Thyroid gland (tissue), 4 donors: ENCODE measurements around the gene AKAP6. TPM values are rescaled to one million over a fixed set of nuclear protein-coding genes. Genes with fewer than 3 reads are reported as not detected.
"Not testable (repeated sequence)": the region's sequence is repeated elsewhere in the genome, so short reads cannot be mapped to it uniquely, and the experiment has no call there.

Experiments
- DNase-seq, 2 donors: peaks; one replicate each; pipeline ENCODE4 v3.0.0-alpha.2; 2019
- H3K27ac ChIP-seq, 3 donors: fragments of 200-600 bp; sonication (generic); 1 replicate in 2 of 3; 2 replicates in 1 of 3; pipeline ENCODE4 v1.5.1; 2016 to 2019; ENCODE audit warnings: mild to moderate bottlenecking in 1 of 3, moderate library complexity in 1 of 3
- H3K27me3 ChIP-seq: fragments of 200-600 bp; sonication (generic); one replicate; pipeline ENCODE4 v1.5.1; 2019
- H3K36me3 ChIP-seq, 2 donors: fragments of 200-600 bp; sonication (generic); one replicate each; pipeline ENCODE4 v1.5.1; 2016 to 2019
- H3K4me1 ChIP-seq, 2 donors: fragments of 200-600 bp; sonication (generic); one replicate each; pipeline ENCODE4 v1.5.1; 2017 to 2019
- H3K4me3 ChIP-seq, 3 donors: fragments of 200-600 bp; sonication (generic); replicated peaks in 1 of 3; 1 replicate in 2 of 3; 2 replicates in 1 of 3; pipeline ENCODE4 v1.5.1; 2016; ENCODE audit warnings: mild to moderate bottlenecking in 1 of 3
- H3K9me3 ChIP-seq: fragments of 200-600 bp; sonication (generic); one replicate; pipeline ENCODE4 v1.5.1; 2017
- POLR2A ChIP-seq, 2 donors: fragments of 450-650 bp; IDR thresholded peaks; one replicate each; pipeline ENCODE4 v1.6.1; 2017; ENCODE audit warnings: antibody characterized with exemption in 2 of 2, mild to moderate bottlenecking in 2 of 2, moderate library complexity in 1 of 2
- WGBS, 2 donors: methylation state at CpG; one replicate each; pipeline ENCODE4 v1.1.5; 2017; 5-methylcytosine and 5-hydroxymethylcytosine counted together
- intact Hi-C: fragments of 100-400 bp; cut with DNase I; formaldehyde crosslinking; loops from one replicate; pipeline ENCODE4 v1.15.1; 2023
- total RNA-seq, 4 donors: library from RNA; depleted of rRNA; stranded (reverse); fragments of >200 nt; gene quantifications; one replicate each; pipeline ENCODE4 v1.2.3, GENCODE V29; 2016
- TF ChIP-seq, protein P1 (sequence below), 6 experiments: fragments of 200-600 bp in 3 of 6; fragments of 450-650 bp in 3 of 6; sonication (generic) in 3 of 6; IDR thresholded peaks; one replicate each; pipeline ENCODE4 v1.5.1; 2016 to 2019; ENCODE audit warnings: antibody characterized with exemption in 6 of 6, mild to moderate bottlenecking in 2 of 6, inconsistent platforms in 1 of 6, moderate library complexity in 1 of 6

AKAP6 gene
- total RNA-seq, 4 donors from 2014 or later: 13.0 to 34.5 (median 22.7) TPM

DNA sequence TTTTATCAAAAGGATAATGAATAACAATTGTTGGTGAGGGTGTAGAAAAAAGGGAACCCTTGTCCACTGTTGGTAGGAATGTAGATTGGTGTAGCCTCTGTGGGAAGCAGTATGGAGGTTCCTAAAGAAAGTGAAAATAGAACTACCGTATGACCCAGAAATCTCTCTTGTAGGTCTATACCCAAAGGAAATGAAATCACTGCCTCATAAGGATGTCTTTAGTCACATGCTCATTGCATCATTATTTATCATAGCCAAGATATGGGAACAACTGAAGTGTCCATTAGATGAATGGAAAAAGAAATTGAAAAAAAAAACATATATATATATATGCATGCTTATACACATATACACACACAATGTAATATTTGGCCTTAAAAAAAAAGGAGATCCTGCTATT, 450.7 kb downstream of the AKAP6 start:
- intact Hi-C loops: no loop called here
- TF ChIP-seq POLR2A (IDR thresholded peaks at IDR 0.05): no peak
- TF ChIP-seq, protein P1, sequence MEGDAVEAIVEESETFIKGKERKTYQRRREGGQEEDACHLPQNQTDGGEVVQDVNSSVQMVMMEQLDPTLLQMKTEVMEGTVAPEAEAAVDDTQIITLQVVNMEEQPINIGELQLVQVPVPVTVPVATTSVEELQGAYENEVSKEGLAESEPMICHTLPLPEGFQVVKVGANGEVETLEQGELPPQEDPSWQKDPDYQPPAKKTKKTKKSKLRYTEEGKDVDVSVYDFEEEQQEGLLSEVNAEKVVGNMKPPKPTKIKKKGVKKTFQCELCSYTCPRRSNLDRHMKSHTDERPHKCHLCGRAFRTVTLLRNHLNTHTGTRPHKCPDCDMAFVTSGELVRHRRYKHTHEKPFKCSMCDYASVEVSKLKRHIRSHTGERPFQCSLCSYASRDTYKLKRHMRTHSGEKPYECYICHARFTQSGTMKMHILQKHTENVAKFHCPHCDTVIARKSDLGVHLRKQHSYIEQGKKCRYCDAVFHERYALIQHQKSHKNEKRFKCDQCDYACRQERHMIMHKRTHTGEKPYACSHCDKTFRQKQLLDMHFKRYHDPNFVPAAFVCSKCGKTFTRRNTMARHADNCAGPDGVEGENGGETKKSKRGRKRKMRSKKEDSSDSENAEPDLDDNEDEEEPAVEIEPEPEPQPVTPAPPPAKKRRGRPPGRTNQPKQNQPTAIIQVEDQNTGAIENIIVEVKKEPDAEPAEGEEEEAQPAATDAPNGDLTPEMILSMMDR (IDR thresholded peaks at IDR 0.05): no peak
- no peak for DNase-seq
- Histone ChIP-seq H3K4me1 (no peaks in the 10 kb centered on the region), H3K4me3 (no peak overlapping the region), H3K9me3 (no peaks in the 10 kb centered on the region), H3K27ac (no peak overlapping the region), H3K27me3 (no peaks in the 10 kb centered on the region), H3K36me3 (no peaks in the 10 kb centered on the region)
- 76 to 88% methylated on average over 1 of the region's 1 CpG for WGBS, 2 donors

DNA sequence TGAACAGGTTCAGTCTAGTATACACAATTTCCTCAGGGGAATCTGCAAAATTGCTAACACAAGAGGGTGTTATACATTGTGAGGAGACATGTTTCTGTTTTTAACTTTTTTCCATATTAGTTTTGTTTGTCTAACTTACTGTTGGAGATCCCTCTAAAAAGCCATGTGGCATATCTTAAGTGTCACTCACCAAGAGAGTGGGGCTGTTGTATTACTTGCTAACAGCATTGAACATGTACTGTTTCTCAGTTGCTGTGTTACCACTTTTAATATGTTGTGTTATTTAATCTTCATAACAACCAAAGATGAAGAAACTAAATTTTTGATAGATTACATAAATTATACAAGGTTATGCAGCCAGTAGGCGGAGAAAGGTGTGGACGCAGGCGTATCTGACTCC, 455.3 kb downstream of the AKAP6 start:
- intact Hi-C loops: no loop called here
- H3K9me3 ChIP-seq: no peaks in the 10 kb centered on the region
- 87 to 98% methylated on average over 3 of the region's 3 CpGs for WGBS, 2 donors
- H3K4me1 ChIP-seq: no peaks in the 10 kb centered on the region
- H3K27ac ChIP-seq: no peak overlapping the region
- no peak for DNase-seq
- no peak for TF ChIP-seq POLR2A (IDR thresholded peaks at IDR 0.05)
- TF ChIP-seq, protein P1 (IDR thresholded peaks at IDR 0.05): no peak
- no peak overlapping the region for H3K4me3 ChIP-seq
- no peaks in the 10 kb centered on the region for H3K27me3 ChIP-seq
- H3K36me3 ChIP-seq: no peaks in the 10 kb centered on the region

DNA sequence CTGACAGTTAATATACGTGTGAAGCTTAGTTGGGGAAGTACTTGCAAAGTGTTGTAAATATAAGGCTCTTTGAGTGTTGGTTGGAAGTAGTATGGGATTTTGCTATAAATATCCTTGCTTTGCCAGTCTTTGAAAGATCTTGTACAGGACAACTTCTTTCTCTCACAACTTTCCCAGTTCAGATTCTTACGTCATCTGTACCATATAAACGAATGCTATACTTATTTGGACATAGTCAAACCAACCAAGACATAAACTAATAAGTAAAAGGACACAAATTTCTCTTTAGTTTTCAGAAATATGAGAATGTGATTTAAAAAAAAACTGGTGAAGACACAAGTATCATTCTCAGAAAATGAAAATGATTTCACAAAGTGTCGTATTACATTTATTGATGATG, 456.5 kb downstream of the AKAP6 start:
- Histone ChIP-seq H3K27me3 (no peaks in the 10 kb centered on the region), H3K36me3 (no peaks in the 10 kb centered on the region), H3K9me3 (no peaks in the 10 kb centered on the region), H3K27ac (no peak overlapping the region), H3K4me3 (no peak overlapping the region), H3K4me1 (no peaks in the 10 kb centered on the region)
- no peak for TF ChIP-seq POLR2A (IDR thresholded peaks at IDR 0.05)
- TF ChIP-seq, protein P1 (IDR thresholded peaks at IDR 0.05): no peak
- intact Hi-C loops: no loop called here
- WGBS, 2 donors: 67 to 70% methylated on average over 4 of the region's 4 CpGs
- DNase-seq: no peak

DNA sequence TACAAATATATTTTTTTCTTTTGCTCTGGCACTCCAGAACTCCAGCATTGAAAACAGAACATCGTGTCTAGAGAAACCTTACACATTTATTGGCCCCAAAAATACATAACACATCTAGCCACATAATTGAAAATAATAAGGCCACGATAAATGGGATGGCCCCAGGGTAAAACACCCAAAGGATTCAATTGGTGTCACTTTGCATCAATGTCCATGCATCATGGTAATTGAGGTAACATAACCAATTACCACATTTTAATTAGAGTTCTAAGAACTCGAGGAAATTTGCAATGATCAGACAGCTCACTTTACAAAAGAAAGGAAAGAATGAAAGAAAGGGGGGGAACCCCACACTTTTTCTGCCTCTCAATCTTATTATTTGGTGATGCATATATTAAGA, 457.8 kb downstream of the AKAP6 start:
- Histone ChIP-seq H3K9me3 (no peaks in the 10 kb centered on the region), H3K4me1 (no peaks in the 10 kb centered on the region), H3K27ac (no peak overlapping the region), H3K27me3 (no peaks in the 10 kb centered on the region), H3K36me3 (no peaks in the 10 kb centered on the region), H3K4me3 (no peak overlapping the region)
- 75 to 85% methylated on average over 3 of the region's 3 CpGs for WGBS, 2 donors
- intact Hi-C loops: no loop called here
- DNase-seq: no peak
- TF ChIP-seq, protein P1 (IDR thresholded peaks at IDR 0.05): no peak

DNA sequence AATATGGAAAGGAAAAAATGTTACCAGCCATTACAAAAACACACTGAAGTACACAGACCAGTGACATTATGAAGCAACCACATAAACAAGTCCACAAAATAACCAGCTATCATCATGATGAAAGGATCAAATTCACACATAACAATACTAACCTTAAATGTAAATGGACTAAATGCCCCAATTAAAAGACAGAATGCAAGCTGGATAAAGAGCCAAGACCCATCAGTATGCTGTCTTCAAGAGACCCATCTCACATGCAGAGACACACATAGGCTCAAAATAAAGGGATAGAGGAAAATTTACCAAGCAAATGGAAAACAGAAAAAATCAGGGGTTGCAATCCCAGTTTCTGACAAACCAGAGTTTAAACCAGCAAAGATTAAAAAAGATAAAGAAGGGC, 463.9 kb downstream of the AKAP6 start:
- H3K9me3 ChIP-seq, H3K27ac ChIP-seq, DNase-seq, intact Hi-C loops, H3K27me3 ChIP-seq, H3K4me3 ChIP-seq, H3K36me3 ChIP-seq, H3K4me1 ChIP-seq: not testable (repeated sequence)

DNA sequence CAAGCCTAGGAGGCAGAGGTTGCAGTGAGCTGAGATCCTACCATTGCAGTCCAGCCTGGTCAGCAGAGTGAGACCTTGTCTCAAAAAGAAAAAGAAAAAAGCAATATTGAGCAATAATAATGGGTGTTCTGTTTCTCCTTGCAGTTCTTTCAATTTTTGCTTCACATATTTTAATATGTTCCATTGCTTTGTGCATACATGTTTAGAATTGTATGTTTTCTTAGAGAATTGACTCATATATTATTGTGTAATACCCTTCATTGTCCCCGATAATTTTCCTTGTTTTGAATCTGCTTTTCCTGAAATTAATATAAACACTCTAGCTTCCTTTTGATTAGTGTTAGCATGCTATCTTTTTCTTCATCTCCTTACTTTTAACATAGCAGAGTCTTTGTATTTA, 471.2 kb downstream of the AKAP6 start:
- Histone ChIP-seq H3K9me3 (no peaks in the 10 kb centered on the region), H3K27me3 (no peaks in the 10 kb centered on the region), H3K27ac (no peak overlapping the region), H3K4me1 (no peaks in the 10 kb centered on the region), H3K4me3 (no peak overlapping the region), H3K36me3 (no peaks in the 10 kb centered on the region)
- 82 to 87% methylated on average over 1 of the region's 1 CpG for WGBS, 2 donors
- intact Hi-C loops: no loop called here
- TF ChIP-seq, protein P1 (IDR thresholded peaks at IDR 0.05): no peak
- TF ChIP-seq POLR2A (IDR thresholded peaks at IDR 0.05): no peak
- no peak for DNase-seq
